ENCODE data around the gene MIF.
"Not testable (repeated sequence)": the region's sequence is repeated elsewhere in the genome, so short reads cannot be mapped to it uniquely, and the experiment has no call there.

MIF gene

DNA sequence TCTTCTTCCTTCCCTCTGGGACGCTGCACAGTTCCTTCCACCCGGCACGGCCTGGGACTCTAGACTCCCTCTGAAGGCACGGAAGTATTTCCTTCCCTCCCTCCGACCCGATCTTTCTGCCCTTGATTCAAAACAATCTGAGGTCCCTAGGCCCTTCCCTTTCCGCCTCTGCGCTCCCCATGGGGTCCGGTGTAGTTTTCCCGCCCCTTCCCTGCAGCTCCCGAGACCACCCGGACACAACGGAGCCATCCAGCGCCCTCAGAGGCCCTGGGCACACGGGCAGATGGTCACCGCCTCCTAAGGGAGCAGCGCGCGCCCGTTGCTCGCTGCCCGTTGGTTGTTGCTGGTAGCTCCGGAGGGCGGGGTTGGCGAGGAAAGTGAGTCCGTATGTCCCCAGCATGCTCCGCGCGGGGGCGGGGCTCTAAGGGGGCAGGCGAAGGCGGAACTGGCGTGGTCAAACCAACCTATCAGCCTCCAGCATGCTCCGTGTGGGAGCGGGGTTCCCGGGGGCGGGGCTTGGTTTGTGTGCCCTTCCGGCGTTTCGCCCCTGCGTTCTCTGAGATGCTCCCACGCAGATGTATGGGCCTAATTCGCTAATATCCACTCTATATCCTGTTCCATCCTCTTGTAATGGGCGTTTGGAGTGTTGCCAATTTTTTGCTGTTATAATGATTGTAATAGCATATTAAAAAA is 19.6 kb downstream of the MIF start:
- TF ChIP-seq CTCF (IDR thresholded peaks at IDR 0.05; ENCODE audit: low read depth, low read length): no peak
- peak overlapping the region; percentile 62 for H3K4me3 ChIP-seq (ENCODE audit: low read depth, low read length)

- no peak overlapping the region for H3K4me3 ChIP-seq (ENCODE audit: low read depth, low read length)
These were observed 21.1 kb downstream of the MIF start for GRCh38 chr22:23915290-23915689.

DNA sequence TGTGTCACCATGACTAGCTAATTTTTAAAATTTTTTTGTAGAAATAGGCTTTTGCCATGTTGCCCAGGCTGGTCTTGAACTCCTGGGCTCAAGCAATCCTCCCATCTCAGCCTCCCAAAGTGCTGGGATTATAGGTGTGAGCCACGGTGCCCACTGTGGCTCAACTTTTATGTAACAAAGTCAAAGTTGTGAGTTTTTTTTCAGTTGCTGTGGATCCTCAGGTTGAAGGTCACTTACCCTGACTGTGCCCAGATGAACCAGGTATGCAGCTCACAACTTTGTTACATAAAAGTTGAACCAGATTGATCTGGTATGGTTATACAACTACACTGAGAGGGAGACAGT is 26.1 kb downstream of the MIF start:
- not testable (repeated sequence) for H3K4me3 ChIP-seq (ENCODE audit: low read depth, low read length)

More at GRCh38 chr22:23915290-23915689, 21.1 kb downstream of the MIF start:
- TF ChIP-seq CTCF (IDR thresholded peaks at IDR 0.05; ENCODE audit: low read depth, low read length): no peak

DNA sequence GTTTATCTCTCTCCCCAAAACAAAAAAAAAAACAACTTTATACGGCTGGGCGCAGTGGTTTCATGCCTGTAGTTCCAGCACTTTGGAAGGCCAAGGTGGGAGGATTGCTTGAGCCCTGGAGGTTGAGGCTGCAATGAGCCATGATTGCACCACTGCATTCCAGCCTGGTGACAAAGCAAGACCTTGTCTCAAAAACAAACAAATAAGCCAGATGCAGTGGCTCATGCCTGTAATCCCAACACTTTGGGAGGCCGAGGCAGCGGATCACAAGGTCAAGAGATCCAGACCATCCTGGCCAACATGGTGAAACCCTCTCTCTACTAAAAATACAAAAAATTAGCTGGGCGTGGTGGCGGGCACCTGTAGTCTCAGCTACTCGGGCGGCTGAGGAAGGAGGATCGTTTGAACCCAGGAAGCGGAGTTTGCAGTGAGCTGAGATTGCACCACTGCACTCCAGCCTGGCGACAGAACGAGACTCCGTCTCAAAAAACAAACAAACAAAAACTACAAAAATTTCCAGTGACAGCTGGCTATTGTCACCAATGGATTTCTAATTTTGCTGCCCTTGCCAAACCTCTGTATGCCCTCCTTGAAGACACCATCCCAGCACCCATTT is 27.5 kb downstream of the MIF start:
- not testable (repeated sequence) for H3K4me3 ChIP-seq (ENCODE audit: low read depth, low read length)

- H3K4me3 ChIP-seq (ENCODE audit: low read depth, low read length): no peak overlapping the region
- no peak for TF ChIP-seq CTCF (IDR thresholded peaks at IDR 0.05; ENCODE audit: low read depth, low read length)
These were observed 28.7 kb downstream of the MIF start for GRCh38 chr22:23922921-23923320.

DNA sequence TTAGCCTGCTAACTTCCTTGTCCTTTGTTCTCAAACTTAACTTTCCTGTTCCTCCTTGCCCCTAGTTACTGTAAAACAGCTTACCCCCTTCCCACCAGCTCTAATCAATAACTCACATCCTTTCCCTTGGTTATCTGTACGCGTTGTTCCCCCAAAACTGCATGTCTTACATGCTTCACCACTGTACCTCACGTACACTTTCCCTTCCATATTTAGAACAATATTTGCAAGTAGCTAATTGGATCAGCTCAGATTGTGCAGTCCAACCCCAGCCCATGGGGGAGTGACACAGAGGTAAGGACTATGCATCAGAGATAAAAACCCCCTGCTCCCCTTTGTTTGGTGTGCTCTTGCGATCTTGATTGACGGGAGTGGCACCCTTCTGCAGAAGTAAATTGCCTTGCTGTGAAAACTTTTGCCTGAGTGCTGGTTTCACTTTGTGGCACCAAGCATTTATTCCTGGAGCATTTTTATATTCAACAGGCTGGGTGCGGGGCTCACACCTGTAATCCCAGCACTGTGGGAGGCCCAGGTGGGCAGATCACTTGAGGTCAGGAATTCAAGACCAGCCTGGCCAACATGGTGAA is 30.9 kb downstream of the MIF start:
- no peak overlapping the region for H3K4me3 ChIP-seq (ENCODE audit: low read depth, low read length)
- TF ChIP-seq CTCF (IDR thresholded peaks at IDR 0.05; ENCODE audit: low read depth, low read length): no peak

- no peak for TF ChIP-seq CTCF (IDR thresholded peaks at IDR 0.05; ENCODE audit: low read depth, low read length)
- H3K4me3 ChIP-seq (ENCODE audit: low read depth, low read length): no peak overlapping the region
These were observed 32.4 kb downstream of the MIF start for GRCh38 chr22:23926561-23926960.

GRCh38 chr22:23938328-23939016 is 44.3 kb downstream of the MIF start:
- no peak for TF ChIP-seq CTCF (IDR thresholded peaks at IDR 0.05; ENCODE audit: low read depth, low read length)
- H3K4me3 ChIP-seq (ENCODE audit: low read depth, low read length): no peak overlapping the region
